ENCODE results near the gene AKT3.

The AKT3 gene

GRCh38 chr1:243799908-243800307 lies 50.1 kb downstream of the AKT3 start:
- H3K4me3 ChIP-seq (ENCODE audit: low read length): no peak overlapping the region
- TF ChIP-seq CTCF (conservative IDR thresholded peaks at IDR 0.05; ENCODE audit: low read depth, low read length): no peak

GRCh38 chr1:243798726-243799125 lies 51.3 kb downstream of the AKT3 start:
- no peak overlapping the region for H3K4me3 ChIP-seq (ENCODE audit: low read length)
- DNase-seq (ENCODE audit: low read depth): peak; percentile 32
- TF ChIP-seq CTCF (conservative IDR thresholded peaks at IDR 0.05; ENCODE audit: low read depth, low read length): no peak

More at GRCh38 chr1:243799908-243800307, 50.1 kb downstream of the AKT3 start:
- no peak for DNase-seq (ENCODE audit: low read depth)

DNA sequence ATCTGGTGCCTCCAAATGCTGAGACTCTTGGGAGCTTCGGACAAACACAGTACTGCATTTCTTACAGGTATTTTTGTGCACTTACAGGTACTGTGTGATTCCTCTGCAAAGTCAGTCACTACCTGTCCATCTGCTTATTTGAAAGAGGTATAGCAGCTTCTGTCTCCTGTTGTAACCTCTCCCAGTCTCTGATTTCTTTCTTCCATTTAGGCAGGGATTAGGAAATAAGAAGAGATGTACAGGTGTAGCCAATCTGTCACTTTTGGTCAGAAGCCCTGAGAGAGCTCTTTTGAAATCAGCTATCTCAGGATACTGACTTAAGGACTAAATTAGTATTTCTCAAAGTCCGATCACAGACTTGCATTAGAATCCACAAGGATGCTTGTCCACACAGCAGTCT lies 54.0 kb downstream of the AKT3 start:
- no peak overlapping the region for H3K4me3 ChIP-seq (ENCODE audit: low read length)
- no peak for DNase-seq (ENCODE audit: low read depth)
- TF ChIP-seq CTCF (conservative IDR thresholded peaks at IDR 0.05; ENCODE audit: low read depth, low read length): no peak

DNA sequence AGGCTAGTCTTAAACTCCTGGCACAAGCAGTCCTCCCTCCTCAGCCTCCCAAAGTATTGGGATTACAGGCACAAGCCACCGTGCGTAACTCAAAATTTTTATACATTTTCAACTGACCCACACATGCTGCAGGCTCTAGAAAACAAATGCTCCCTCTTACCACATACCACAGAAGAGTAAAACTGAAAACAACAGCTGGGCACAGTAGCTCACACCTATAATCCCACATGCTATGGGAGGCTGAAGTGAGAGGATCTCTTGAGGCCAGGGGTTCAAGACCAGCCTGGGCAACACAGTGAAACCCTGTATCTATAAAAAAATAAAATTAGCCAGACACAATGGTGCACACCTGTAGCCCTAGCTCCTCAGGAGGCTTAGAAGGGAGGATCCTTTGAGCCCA lies 56.7 kb downstream of the AKT3 start:
- no peak for TF ChIP-seq CTCF (conservative IDR thresholded peaks at IDR 0.05; ENCODE audit: low read depth, low read length)
- no peak overlapping the region for H3K4me3 ChIP-seq (ENCODE audit: low read length)
- DNase-seq (ENCODE audit: low read depth): no peak

DNA sequence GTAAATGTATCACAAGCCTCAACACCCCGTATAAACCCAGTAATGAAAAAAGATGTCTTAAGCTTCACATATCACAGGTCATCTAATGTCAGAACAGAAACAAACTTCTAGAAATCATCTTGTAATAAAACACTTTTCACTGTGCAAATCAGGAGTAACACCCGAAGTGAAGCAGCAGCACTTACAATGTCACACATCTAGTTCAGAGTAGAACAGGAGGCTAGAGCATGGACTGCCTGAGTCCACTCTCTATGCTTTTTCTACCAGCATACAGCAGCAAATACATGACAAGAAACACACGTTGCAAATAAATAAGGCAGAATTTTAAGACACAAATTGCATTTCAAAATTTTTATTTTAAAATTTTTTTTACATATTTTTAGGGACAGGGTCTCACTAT lies 57.2 kb downstream of the AKT3 start:
- H3K4me3 ChIP-seq (ENCODE audit: low read length): no peak overlapping the region
- DNase-seq (ENCODE audit: low read depth): no peak
- TF ChIP-seq CTCF (conservative IDR thresholded peaks at IDR 0.05; ENCODE audit: low read depth, low read length): no peak

GRCh38 chr1:243792401-243792800 lies 57.6 kb downstream of the AKT3 start:
- DNase-seq (ENCODE audit: low read depth): no peak

More at GRCh38 chr1:243792401-243792800, 57.6 kb downstream of the AKT3 start:
- no peak overlapping the region for H3K4me3 ChIP-seq (ENCODE audit: low read length)
- TF ChIP-seq CTCF (conservative IDR thresholded peaks at IDR 0.05; ENCODE audit: low read depth, low read length): no peak
